Measurements from ENCODE around the gene URM1. TPM values are rescaled to one million over a fixed set of nuclear protein-coding genes. Genes with fewer than 3 reads are reported as not detected.
"Not testable (repeated sequence)": the region's sequence is repeated elsewhere in the genome, so short reads cannot be mapped to it uniquely, and the experiment has no call there.

Gene URM1
- total RNA-seq, 1 donor from 2014 or later: 56.1 TPM

GRCh38 chr9:128420060-128420650 is 49.0 kb downstream of the URM1 start:
- no peaks in the 10 kb centered on the region for H3K36me3 Mint-ChIP-seq
- H3K4me1 Mint-ChIP-seq (ENCODE audit: unreplicated experiment): peaks cover 10% of the 10 kb centered on the region
- peaks cover 7% of the 10 kb centered on the region for H3K27me3 Mint-ChIP-seq
- H3K4me3 Mint-ChIP-seq: peak overlapping the region; percentile 83
- DNase-seq (ENCODE audit: extremely low spot score, unreplicated experiment): peak; percentile 84
- peak overlapping the region; percentile 79 for H3K27ac Mint-ChIP-seq
- TF ChIP-seq, protein P1, sequence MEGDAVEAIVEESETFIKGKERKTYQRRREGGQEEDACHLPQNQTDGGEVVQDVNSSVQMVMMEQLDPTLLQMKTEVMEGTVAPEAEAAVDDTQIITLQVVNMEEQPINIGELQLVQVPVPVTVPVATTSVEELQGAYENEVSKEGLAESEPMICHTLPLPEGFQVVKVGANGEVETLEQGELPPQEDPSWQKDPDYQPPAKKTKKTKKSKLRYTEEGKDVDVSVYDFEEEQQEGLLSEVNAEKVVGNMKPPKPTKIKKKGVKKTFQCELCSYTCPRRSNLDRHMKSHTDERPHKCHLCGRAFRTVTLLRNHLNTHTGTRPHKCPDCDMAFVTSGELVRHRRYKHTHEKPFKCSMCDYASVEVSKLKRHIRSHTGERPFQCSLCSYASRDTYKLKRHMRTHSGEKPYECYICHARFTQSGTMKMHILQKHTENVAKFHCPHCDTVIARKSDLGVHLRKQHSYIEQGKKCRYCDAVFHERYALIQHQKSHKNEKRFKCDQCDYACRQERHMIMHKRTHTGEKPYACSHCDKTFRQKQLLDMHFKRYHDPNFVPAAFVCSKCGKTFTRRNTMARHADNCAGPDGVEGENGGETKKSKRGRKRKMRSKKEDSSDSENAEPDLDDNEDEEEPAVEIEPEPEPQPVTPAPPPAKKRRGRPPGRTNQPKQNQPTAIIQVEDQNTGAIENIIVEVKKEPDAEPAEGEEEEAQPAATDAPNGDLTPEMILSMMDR (conservative IDR thresholded peaks at IDR 0.05): peak; percentile 83
- no peaks in the 10 kb centered on the region for H3K9me3 Mint-ChIP-seq

GRCh38 chr9:128420651-128421481 is 49.7 kb downstream of the URM1 start, which contains the start of gene CERCAM:
TSS of gene CERCAM (plus strand) at chr9:128420857. CDS start at chr9:128420878, 21 bp downstream.
- H3K27me3 Mint-ChIP-seq: peaks cover 7% of the 10 kb centered on the region
- peak; percentile 76 for DNase-seq (ENCODE audit: extremely low spot score, unreplicated experiment)
- H3K9me3 Mint-ChIP-seq: no peaks in the 10 kb centered on the region
- H3K4me3 Mint-ChIP-seq: peak within 1 kb of the TSS; percentile 83
- peak within 1 kb of the TSS; percentile 79 for H3K27ac Mint-ChIP-seq
- TF ChIP-seq, protein P1 (conservative IDR thresholded peaks at IDR 0.05): peak; percentile 46
- peaks cover 9% of the 10 kb centered on the region for H3K4me1 Mint-ChIP-seq (ENCODE audit: unreplicated experiment)
- no peaks in the 10 kb centered on the region for H3K36me3 Mint-ChIP-seq

DNA sequence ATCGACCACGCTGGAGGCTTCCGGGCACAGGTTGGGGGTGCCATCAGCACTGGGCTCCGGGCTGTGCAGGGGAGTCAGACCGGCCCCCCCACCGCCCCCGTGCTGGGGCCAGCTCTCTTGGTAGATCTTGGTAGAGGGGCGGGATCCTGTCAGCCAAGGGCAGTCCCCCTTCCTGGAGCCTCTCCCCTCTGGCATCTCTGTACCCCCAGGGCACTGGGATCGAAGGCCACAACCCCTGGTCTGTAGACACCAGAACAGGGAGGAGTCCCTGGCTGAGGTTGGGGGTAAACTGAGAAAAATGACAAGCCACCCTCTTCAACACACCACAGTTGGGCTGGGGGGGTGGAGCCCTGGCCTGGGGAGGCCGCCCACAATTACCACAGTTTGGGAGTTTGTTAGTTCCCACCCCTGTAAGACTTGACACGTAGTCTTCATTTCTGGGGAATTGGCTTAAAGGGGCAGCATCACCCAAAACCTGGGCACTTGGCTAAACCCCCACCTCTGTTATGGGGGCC is 50.4 kb downstream of the URM1 start:
- no peaks in the 10 kb centered on the region for H3K9me3 Mint-ChIP-seq
- H3K27ac Mint-ChIP-seq: no peak overlapping the region
- peaks cover 1% of the 10 kb centered on the region for H3K27me3 Mint-ChIP-seq

DNA sequence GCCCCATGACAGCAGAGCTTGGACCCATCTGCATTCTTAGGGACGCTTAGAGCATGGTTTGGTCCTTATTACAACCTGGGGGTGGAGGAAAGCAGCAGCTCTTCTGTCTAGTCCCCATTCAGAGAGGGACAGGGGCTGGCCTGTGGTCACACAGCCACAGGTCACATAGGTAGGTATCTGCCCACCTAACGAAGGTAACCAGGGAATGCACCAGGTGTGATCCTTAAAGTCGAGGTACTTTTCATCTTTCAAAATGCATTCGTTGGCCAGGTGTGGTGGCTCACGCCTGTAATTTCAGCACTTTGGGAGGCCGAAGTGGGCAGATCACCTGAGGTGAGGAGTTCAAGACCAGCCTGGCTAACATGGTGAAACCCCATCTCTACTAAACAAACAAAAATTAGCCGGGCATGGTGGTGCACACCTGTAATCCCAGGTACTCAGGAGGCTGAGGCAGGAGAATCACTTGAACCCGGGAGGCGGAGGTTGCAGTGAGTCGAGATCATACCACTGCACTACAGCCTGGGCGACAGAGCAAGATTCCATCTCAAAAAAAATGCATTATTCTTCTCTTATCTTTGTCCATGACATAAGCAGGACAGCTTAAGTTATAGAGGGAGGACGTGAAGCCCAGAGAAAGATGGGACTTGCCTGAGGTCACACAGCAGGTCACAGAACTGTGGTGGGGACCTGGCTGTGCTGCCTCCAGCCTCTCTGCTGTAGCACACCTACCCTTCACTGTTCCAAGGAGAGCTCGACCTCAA is 51.0 kb downstream of the URM1 start:
- DNase-seq (ENCODE audit: extremely low spot score, unreplicated experiment); H3K36me3 Mint-ChIP-seq; H3K4me1 Mint-ChIP-seq (ENCODE audit: unreplicated experiment); H3K9me3 Mint-ChIP-seq; H3K27me3 Mint-ChIP-seq: not testable (repeated sequence)
- Mint-ChIP-seq H3K27ac (peak overlapping the region; percentile 69), H3K4me3 (peak overlapping the region; percentile 59)

More for the DNA sequence above, 50.4 kb downstream of the URM1 start:
- TF ChIP-seq, protein P1 (conservative IDR thresholded peaks at IDR 0.05): no peak
- H3K4me3 Mint-ChIP-seq: peak overlapping the region; percentile 83
- peaks cover 2% of the 10 kb centered on the region for H3K4me1 Mint-ChIP-seq (ENCODE audit: unreplicated experiment)
- DNase-seq (ENCODE audit: extremely low spot score, unreplicated experiment): no peak
- no peaks in the 10 kb centered on the region for H3K36me3 Mint-ChIP-seq

DNA sequence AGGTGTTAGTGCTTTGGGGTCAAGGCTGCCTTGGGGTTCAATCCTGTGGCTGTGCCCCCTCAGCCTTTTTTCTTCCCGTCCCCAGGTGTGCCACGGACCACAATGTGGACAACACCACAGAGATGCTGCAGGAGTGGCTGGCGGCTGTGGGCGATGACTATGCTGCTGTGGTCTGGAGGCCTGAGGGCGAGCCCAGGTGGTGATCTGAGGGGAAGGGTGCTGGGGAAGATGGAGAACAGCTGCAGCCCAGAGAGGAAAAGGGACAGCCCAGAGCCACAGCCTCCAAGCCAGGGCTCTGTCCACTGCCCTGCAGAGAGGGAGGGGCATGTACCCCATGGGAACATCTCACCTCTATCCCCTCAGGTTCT is 51.6 kb downstream of the URM1 start:
- Mint-ChIP-seq H3K36me3 (no peaks in the 10 kb centered on the region), H3K27ac (peak overlapping the region; percentile 69), H3K27me3 (no peaks in the 10 kb centered on the region), H3K4me1 (ENCODE audit: unreplicated experiment) (no peaks in the 10 kb centered on the region), H3K9me3 (no peaks in the 10 kb centered on the region), H3K4me3 (peak overlapping the region; percentile 57)
- no peak for DNase-seq (ENCODE audit: extremely low spot score, unreplicated experiment)
- TF ChIP-seq, protein P1 (conservative IDR thresholded peaks at IDR 0.05): no peak

DNA sequence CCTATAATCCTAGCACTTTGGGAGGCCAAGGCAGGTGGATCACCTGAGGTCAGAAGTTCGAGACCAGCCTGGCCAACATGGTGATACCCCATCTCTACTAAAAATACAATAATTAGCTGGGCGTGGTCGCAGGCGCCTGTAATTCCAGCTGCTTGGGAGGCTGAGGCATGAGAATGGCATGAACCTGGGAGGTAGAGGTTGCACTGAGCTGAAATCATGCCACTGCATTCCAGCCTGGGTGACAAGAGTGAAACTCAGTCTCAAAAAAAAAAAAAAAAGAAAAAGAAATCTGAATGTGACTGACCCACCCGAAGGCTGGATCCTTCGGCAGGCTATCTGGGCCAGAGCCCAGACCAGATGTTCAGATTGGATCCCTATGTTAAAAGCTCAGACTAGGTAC is 52.2 kb downstream of the URM1 start:
- not testable (repeated sequence) for H3K36me3 Mint-ChIP-seq
- H3K27ac Mint-ChIP-seq: peak overlapping the region; percentile 69

More for the DNA sequence above, 52.2 kb downstream of the URM1 start:
- not testable (repeated sequence) for H3K4me1 Mint-ChIP-seq (ENCODE audit: unreplicated experiment); H3K27me3 Mint-ChIP-seq; DNase-seq (ENCODE audit: extremely low spot score, unreplicated experiment); H3K9me3 Mint-ChIP-seq
- peak overlapping the region; percentile 45 for H3K4me3 Mint-ChIP-seq
